Bone marrow (tissue), 2 donors: ENCODE measurements around the gene RNU6-9.

Source experiments
- DNase-seq, 2 donors: peaks; one replicate each; lab custom pipeline; 2025; lab: John Stamatoyannopoulos, UW

The RNU6-9 gene

GRCh38 chr19:899336-900042 is 6.2 kb downstream of the RNU6-9 start:
- no peak for DNase-seq

GRCh38 chr19:900043-900301 is 6.7 kb downstream of the RNU6-9 start:
- DNase-seq = no peak

- DNase-seq = no peak
These were observed 7.2 kb downstream of the RNU6-9 start for GRCh38 chr19:900302-901111.

GRCh38 chr19:901216-902092 is 8.2 kb downstream of the RNU6-9 start:
- DNase-seq = no peak

GRCh38 chr19:902093-902370 is 8.7 kb downstream of the RNU6-9 start:
- DNase-seq = no peak

- no peak for DNase-seq
These were observed 9.4 kb downstream of the RNU6-9 start for GRCh38 chr19:902446-903226.

- no peak for DNase-seq
These were observed 10.0 kb downstream of the RNU6-9 start for GRCh38 chr19:903266-903797.

GRCh38 chr19:904545-904944 is 11.3 kb downstream of the RNU6-9 start:
- no peak for DNase-seq

GRCh38 chr19:906480-906879 is 13.2 kb downstream of the RNU6-9 start:
- DNase-seq = no peak

- DNase-seq = peak; percentile 20 to 57
These were observed 14.0 kb downstream of the RNU6-9 start for GRCh38 chr19:907183-907853.

GRCh38 chr19:911197-912033 is 18.1 kb downstream of the RNU6-9 start:
- DNase-seq = no peak

- DNase-seq = no peak
These were observed 19.1 kb downstream of the RNU6-9 start for GRCh38 chr19:912181-913079.

- DNase-seq = peak in 1 of 2 donors; percentile 55
These were observed 19.9 kb downstream of the RNU6-9 start, which contains the start of gene R3HDM4 for GRCh38 chr19:913080-913748. Gene R3HDM4 (minus strand): TSS chr19:913219. CDS start chr19:913157, 62 bp downstream.

- DNase-seq = no peak
These were observed 23.5 kb downstream of the RNU6-9 start for GRCh38 chr19:916645-917322.

- DNase-seq = peak in 1 of 2 donors; percentile 16
These were observed 24.3 kb downstream of the RNU6-9 start, which contains the start of gene KISS1R for GRCh38 chr19:917323-918151. Gene KISS1R (plus strand): TSS chr19:917333. CDS start chr19:917503, 170 bp downstream.

GRCh38 chr19:918152-918437 is 24.8 kb downstream of the RNU6-9 start:
- no peak for DNase-seq

- DNase-seq = no peak
These were observed 25.4 kb downstream of the RNU6-9 start for GRCh38 chr19:918481-919198.
